Body of pancreas (tissue), 4 donors: Measurements from ENCODE around the gene FYB1.

Experiments used
- CTCF ChIP-seq, 7 experiments: fragments of 450-650 bp in 4 of 7; fragments of 200-600 bp in 3 of 7; sonication (generic) in 3 of 7; IDR thresholded peaks; one replicate each; pipeline ENCODE4 v1.5.1; 2016 to 2019; ENCODE audit warnings: antibody characterized with exemption in 7 of 7
- POLR2A ChIP-seq, 3 donors: fragments of 450-650 bp; IDR thresholded peaks; one replicate each; pipeline ENCODE4 v1.6.1; 2016; ENCODE audit warnings: antibody characterized with exemption in 3 of 3, mild to moderate bottlenecking in 2 of 3

DNA sequence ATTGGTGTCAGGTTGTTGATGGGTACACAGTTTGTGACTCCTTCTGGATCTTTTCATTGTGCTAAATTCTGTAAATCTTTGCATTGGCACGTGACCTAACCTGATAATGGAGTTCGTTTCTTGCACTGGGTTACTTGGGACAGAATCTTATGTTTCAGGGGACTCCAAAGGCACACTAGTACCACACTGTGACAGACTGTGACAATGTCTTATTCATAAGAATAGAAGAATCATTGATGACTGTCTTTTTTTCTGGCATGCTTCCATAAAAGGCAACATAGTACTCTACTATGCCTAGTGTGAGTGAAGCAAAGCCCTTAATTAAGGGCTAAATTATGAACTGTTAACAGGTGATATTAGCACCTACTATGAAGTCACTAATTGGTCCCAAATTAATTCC is 109.8 kb downstream of the FYB1 start:
- TF ChIP-seq CTCF (IDR thresholded peaks at IDR 0.05) = no peak
- TF ChIP-seq POLR2A (IDR thresholded peaks at IDR 0.05) = no peak
